Glutamatergic neuron (in vitro differentiated cells): ENCODE measurements around the gene NAA10. TPM values are rescaled to one million over a fixed set of nuclear protein-coding genes. Genes with fewer than 3 reads are reported as not detected.

ENCODE experiments used
- DNase-seq: peaks from one replicate; pipeline ENCODE4 v3.0.0; 2022
- H3K27ac Mint-ChIP-seq: one replicate; pipeline ENCODE4 v1.8.0; 2020; ENCODE audit warnings: mild to moderate bottlenecking, mixed read lengths, inconsistent platforms; ENCODE audit not compliant: unreplicated experiment
- H3K27me3 Mint-ChIP-seq: one replicate; pipeline ENCODE4 v1.8.0; 2020; ENCODE audit warnings: mild to moderate bottlenecking, moderate library complexity, mixed read lengths, inconsistent platforms; ENCODE audit not compliant: unreplicated experiment
- H3K36me3 Mint-ChIP-seq: one replicate; pipeline ENCODE4 v1.8.0; 2020; ENCODE audit warnings: mild to moderate bottlenecking, mixed read lengths, inconsistent platforms; ENCODE audit not compliant: unreplicated experiment
- H3K4me1 Mint-ChIP-seq: one replicate; pipeline ENCODE4 v1.8.0; 2020; ENCODE audit warnings: mild to moderate bottlenecking, low read depth, mixed read lengths, inconsistent platforms; ENCODE audit not compliant: unreplicated experiment
- H3K4me3 Mint-ChIP-seq: one replicate; pipeline ENCODE4 v1.8.0; 2020; ENCODE audit warnings: mild to moderate bottlenecking, mixed read lengths, inconsistent platforms; ENCODE audit not compliant: unreplicated experiment
- H3K9me3 Mint-ChIP-seq: one replicate; pipeline ENCODE4 v1.8.0; 2020; ENCODE audit warnings: mild to moderate bottlenecking, moderate library complexity, mixed read lengths, inconsistent platforms; ENCODE audit not compliant: unreplicated experiment
- total RNA-seq: library from RNA; stranded (reverse); fragmentation: NEBNext Ultra II Directional; extraction: Animal tissue kit (Norgen Biotek cat#: 25700); gene quantifications from one replicate; pipeline ENCODE4 v1.2.1, GENCODE V29; 2021; ENCODE audit not compliant: unreplicated experiment
- TF ChIP-seq, protein P1 (sequence below): fragments of 200-600 bp; sonication (generic); IDR thresholded peaks from one replicate; pipeline ENCODE4 v1.5.0; 2021; ENCODE audit not compliant: partially characterized antibody, unreplicated experiment

NAA10 gene
- total RNA-seq, 1 donor from 2014 or later: 129 TPM

DNA sequence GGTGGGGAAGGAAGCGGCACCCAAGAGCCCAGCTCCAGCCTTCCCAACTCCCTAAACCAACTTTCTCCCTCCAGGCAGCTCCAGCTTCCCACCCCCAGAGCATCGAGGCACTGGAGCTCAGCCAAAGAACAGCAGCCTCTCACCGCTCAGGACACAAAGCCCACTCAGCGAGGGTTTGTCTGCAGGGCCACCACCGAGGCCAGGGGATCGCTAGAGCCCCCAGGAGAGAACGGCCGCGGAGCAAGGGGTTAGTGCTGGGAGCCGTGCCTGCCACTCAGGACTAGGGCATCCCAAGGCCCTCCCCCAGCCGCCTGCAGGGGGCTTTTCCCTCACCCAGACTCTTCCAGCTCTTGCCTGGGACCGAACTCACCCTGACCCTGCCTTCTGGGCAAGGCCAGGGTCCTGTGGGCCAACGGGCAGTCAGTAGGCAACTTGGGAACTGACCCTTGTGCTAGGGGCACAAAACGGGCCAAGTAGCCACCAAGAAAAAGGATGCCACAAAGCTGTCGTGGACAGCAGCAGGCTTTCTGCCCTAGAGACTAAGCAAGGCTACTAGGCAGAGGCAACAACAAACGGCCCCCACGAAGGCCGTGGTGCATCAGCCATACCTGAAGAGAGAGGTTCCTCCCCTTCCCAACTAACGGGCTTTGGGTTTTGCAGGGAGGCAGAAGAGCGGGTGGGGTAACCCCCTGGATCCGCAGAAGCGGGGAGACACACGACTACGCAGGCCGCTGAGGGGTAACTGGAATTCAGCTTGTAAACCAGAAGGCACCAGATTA is 34.5 kb upstream of the NAA10 start:
- Mint-ChIP-seq H3K27ac (peak overlapping the region; percentile 78), H3K27me3 (peaks cover 5% of the 10 kb centered on the region), H3K36me3 (no peaks in the 10 kb centered on the region), H3K4me1 (peaks cover 18% of the 10 kb centered on the region), H3K4me3 (peak overlapping the region; percentile 92), H3K9me3 (peaks cover 7% of the 10 kb centered on the region)
- no peak for DNase-seq
- TF ChIP-seq, protein P1, sequence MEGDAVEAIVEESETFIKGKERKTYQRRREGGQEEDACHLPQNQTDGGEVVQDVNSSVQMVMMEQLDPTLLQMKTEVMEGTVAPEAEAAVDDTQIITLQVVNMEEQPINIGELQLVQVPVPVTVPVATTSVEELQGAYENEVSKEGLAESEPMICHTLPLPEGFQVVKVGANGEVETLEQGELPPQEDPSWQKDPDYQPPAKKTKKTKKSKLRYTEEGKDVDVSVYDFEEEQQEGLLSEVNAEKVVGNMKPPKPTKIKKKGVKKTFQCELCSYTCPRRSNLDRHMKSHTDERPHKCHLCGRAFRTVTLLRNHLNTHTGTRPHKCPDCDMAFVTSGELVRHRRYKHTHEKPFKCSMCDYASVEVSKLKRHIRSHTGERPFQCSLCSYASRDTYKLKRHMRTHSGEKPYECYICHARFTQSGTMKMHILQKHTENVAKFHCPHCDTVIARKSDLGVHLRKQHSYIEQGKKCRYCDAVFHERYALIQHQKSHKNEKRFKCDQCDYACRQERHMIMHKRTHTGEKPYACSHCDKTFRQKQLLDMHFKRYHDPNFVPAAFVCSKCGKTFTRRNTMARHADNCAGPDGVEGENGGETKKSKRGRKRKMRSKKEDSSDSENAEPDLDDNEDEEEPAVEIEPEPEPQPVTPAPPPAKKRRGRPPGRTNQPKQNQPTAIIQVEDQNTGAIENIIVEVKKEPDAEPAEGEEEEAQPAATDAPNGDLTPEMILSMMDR: no peak

DNA sequence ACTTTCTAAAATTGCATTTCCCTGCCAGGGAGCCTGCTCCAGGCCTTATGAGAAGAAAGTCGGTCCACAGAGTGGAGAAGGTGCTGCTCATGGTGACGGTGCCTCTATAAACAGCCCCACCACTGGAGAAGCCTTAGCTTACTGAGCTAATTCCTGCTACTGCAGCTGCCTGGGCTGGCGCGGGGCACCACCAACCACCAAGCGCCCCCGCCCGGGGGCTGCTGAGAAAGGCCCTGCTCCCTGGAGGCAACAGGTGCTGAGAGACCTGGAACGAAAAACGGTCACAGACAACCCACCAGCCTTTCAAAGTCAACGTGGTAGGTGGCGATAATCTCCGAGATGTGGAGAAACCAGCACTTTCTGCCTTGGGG is 33.9 kb upstream of the NAA10 start:
- peaks cover 17% of the 10 kb centered on the region for H3K4me1 Mint-ChIP-seq
- peaks cover 7% of the 10 kb centered on the region for H3K9me3 Mint-ChIP-seq
- no peak overlapping the region for H3K27ac Mint-ChIP-seq
- H3K4me3 Mint-ChIP-seq: peak overlapping the region; percentile 92
- H3K27me3 Mint-ChIP-seq: peaks cover 5% of the 10 kb centered on the region
- H3K36me3 Mint-ChIP-seq: no peaks in the 10 kb centered on the region
- DNase-seq: no peak
- TF ChIP-seq, protein P1: no peak

DNA sequence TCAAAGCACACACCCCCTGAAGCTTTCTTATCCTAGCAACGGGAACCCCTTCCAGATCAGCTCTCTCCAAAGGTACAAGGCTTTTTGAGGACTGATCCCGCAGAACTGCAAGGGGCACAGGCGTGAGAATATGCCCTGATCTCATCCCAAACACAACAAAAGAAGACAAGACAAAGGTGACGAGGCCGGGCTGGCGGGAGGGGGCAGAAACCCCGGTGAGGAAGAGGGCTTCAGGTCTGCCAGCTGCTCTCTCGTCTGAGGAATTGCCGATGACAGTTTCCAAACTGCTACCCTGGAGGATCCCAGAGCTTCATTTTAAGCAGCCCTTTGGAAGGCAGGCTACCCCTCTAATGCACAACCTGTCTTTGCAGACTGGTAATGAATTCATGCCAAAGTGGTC is 33.4 kb upstream of the NAA10 start:
- H3K4me3 Mint-ChIP-seq: peak overlapping the region; percentile 92
- H3K9me3 Mint-ChIP-seq: peaks cover 7% of the 10 kb centered on the region

DNA sequence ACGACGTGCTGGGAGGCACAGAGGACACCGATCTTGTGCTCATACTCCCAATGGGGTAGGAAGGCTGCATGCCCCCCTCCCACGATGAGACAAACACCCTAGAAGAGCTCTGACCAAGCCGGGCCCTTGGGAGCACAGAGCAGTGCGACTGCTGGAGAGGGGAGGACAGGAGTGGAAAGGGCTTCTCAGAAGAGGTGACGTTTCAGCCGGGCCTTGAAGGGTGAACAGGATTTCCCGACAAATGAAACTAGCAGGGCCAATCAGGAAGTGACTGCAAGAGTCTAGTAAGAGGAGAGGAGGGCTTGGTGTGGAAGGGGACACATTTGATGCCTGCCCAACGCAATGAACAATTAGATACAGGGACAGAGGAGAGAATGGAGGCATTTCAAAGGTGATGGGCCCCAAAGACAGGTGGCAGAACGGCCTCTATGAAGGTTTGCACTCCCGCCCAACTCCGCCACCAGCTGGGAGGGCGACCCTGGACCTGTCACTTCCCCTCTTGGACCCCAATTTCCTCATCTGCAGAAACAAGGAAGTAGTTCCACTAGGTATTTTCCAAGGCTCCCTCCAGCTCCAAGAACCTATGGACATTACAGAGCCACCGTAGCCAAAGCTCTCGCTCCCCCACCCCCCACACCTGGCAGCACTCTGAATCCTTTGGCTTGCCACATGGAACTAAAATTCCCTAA is 32.8 kb upstream of the NAA10 start:
- peak overlapping the region; percentile 71 for H3K27ac Mint-ChIP-seq
- DNase-seq: no peak
- H3K27me3 Mint-ChIP-seq: peaks cover 2% of the 10 kb centered on the region
- no peaks in the 10 kb centered on the region for H3K36me3 Mint-ChIP-seq
- H3K9me3 Mint-ChIP-seq: peaks cover 6% of the 10 kb centered on the region
- TF ChIP-seq, protein P1: no peak
- H3K4me3 Mint-ChIP-seq: peak overlapping the region; percentile 92
- H3K4me1 Mint-ChIP-seq: peaks cover 17% of the 10 kb centered on the region

More for the DNA sequence above, 33.4 kb upstream of the NAA10 start:
- Mint-ChIP-seq H3K27ac (peak overlapping the region; percentile 71), H3K27me3 (peaks cover 5% of the 10 kb centered on the region), H3K36me3 (no peaks in the 10 kb centered on the region), H3K4me1 (peaks cover 17% of the 10 kb centered on the region)
- DNase-seq: no peak
- TF ChIP-seq, protein P1: no peak
